HL-60 (cell line): ENCODE measurements around the gene ID1.

ENCODE experiments used
- CTCF ChIP-seq: IDR thresholded peaks from one replicate; pipeline ENCODE4 v1.5.1; 2011; ENCODE audit warnings: low read length, control low read depth, inconsistent platforms; ENCODE audit not compliant: insufficient read depth
- POLR2AphosphoS5 ChIP-seq: IDR thresholded peaks from 2 replicates; pipeline ENCODE4 v1.6.1; 2012; ENCODE audit warnings: low read depth

GRCh38 chr20:31567380-31567720 lies 37.7 kb upstream of the ID1 start:
- TF ChIP-seq CTCF (no peak), POLR2AphosphoS5 (no peak)
